Fibroblast of lung (primary cell): ENCODE measurements around the gene FAM83E. TPM values are rescaled to one million over a fixed set of nuclear protein-coding genes. Genes with fewer than 3 reads are reported as not detected.

Experiments used
- DNase-seq, 2 donors: peaks; one replicate each; pipeline versions ENCODE4 v3.0.0 to v3.0.0-alpha.2; 2010; ENCODE audit warnings: low read depth in 2 of 2
- H2AFZ ChIP-seq: 2 replicates; pipeline ENCODE4 v1.5.1; 2012; ENCODE audit warnings: low read length, control low read depth, inconsistent platforms
- H3K27ac ChIP-seq: 2 replicates; pipeline ENCODE4 v1.5.1; 2011; ENCODE audit warnings: low read length, control low read depth; ENCODE audit not compliant: insufficient read depth
- H3K27me3 ChIP-seq: 2 replicates; pipeline ENCODE4 v1.5.1; 2011; ENCODE audit warnings: mild to moderate bottlenecking, low read length; ENCODE audit not compliant: control insufficient read depth, insufficient read depth
- H3K36me3 ChIP-seq: 2 replicates; pipeline ENCODE4 v1.5.1; 2011; ENCODE audit warnings: low read length; ENCODE audit not compliant: control insufficient read depth, insufficient read depth
- H3K4me1 ChIP-seq: 2 replicates; pipeline ENCODE4 v1.5.1; 2011; ENCODE audit warnings: low read length; ENCODE audit not compliant: control insufficient read depth, insufficient read depth; ENCODE audit errors: extremely low read depth
- H3K4me2 ChIP-seq: 2 replicates; pipeline ENCODE4 v1.5.1; 2011; ENCODE audit warnings: low read length, control low read depth; ENCODE audit not compliant: insufficient read depth; ENCODE audit errors: extremely low read depth
- H3K4me3 ChIP-seq, 4 experiments: fragments of 200-600 bp in 1 of 4; sonication (generic) in 1 of 4; replicated peaks in 1 of 4; 2 replicates each; pipeline ENCODE4 v1.5.1; 2011 to 2016; ENCODE audit warnings: low read length in 4 of 4, low read depth in 3 of 4, mild to moderate bottlenecking in 3 of 4, control low read depth in 2 of 4, inconsistent platforms in 1 of 4, mixed read lengths in 1 of 4; ENCODE audit not compliant: insufficient read depth in 1 of 4; ENCODE audit errors: control extremely low read depth in 1 of 4
- H3K79me2 ChIP-seq: 2 replicates; pipeline ENCODE4 v1.5.1; 2012; ENCODE audit warnings: mild to moderate bottlenecking, low read length, inconsistent platforms; ENCODE audit not compliant: control insufficient read depth, insufficient read depth
- H3K9ac ChIP-seq: 2 replicates; pipeline ENCODE4 v1.5.1; 2011; ENCODE audit warnings: mild to moderate bottlenecking, low read length, control low read depth; ENCODE audit not compliant: insufficient read depth
- H3K9me3 ChIP-seq: 2 replicates; pipeline ENCODE4 v1.5.1; 2012; ENCODE audit warnings: low read depth, low read length; ENCODE audit not compliant: control insufficient read depth, insufficient read depth
- H4K20me1 ChIP-seq: 2 replicates; pipeline ENCODE4 v1.5.1; 2011; ENCODE audit warnings: low read length; ENCODE audit not compliant: control insufficient read depth, insufficient read depth; ENCODE audit errors: extremely low read depth
- CTCF ChIP-seq, 2 donors: IDR thresholded peaks in 1 of 2; conservative IDR thresholded peaks in 1 of 2; 1 replicate in 1 of 2; 2 replicates in 1 of 2; pipeline ENCODE4 v1.5.1; 2011 to 2012; ENCODE audit warnings: low read length in 2 of 2, control low read depth in 1 of 2, inconsistent platforms in 1 of 2, low read depth in 1 of 2, mild to moderate bottlenecking in 1 of 2
- EZH2 ChIP-seq: IDR thresholded peaks from 2 replicates; pipeline ENCODE4 v1.5.1; 2012; ENCODE audit warnings: low read length, control low read depth, mild to moderate bottlenecking; ENCODE audit errors: missing control alignments
- polyA plus RNA-seq, 2 donors: library from polyadenylated mRNA; depleted of rRNA in 1 of 2; stranded (reverse) in 1 of 2; unstranded in 1 of 2; fragments of >200 nt; gene quantifications; 2 replicates each; pipeline ENCODE4 v1.2.1, GENCODE V29; 2011 to 2012; ENCODE audit warnings: missing spikeins in 1 of 2
- total RNA-seq: library from RNA; depleted of rRNA; stranded (reverse); fragments of >200 nt; gene quantifications from 2 replicates; pipeline ENCODE4 v1.2.1, GENCODE V29; 2014

Gene FAM83E
- total and polyA plus RNA-seq, 2 donors (not counting 1 experiment from before 2014, with no cell fraction given), result 0.50 TPM; not detected in 1

GRCh38 chr19:48607359-48607755 is 7.5 kb downstream of the FAM83E start:
- Histone ChIP-seq H3K27me3 (no peaks in the 10 kb centered on the region), H3K79me2 (no peaks in the 10 kb centered on the region), H3K36me3 (no peaks in the 10 kb centered on the region), H3K4me3 (no peak overlapping the region), H3K27ac (no peak overlapping the region), H3K4me2 (no peak overlapping the region), H2AFZ (no peak overlapping the region), H4K20me1 (no peaks in the 10 kb centered on the region), H3K9me3 (no peaks in the 10 kb centered on the region), H3K9ac (no peak overlapping the region), H3K4me1 (no peaks in the 10 kb centered on the region)
- TF ChIP-seq CTCF (conservative IDR thresholded peaks at IDR 0.05 in 1 of 2, IDR thresholded peaks at IDR 0.05 in 1 of 2; ENCODE audit: low read depth in 1 of 2, low read length in 2 of 2) (no peak), EZH2 (no peak)
- DNase-seq, result no peak

GRCh38 chr19:48606463-48607358 is 8.2 kb downstream of the FAM83E start, which contains the start of gene SPACA4:
Gene SPACA4 (plus strand): TSS chr19:48606742. CDS start chr19:48606979, 237 bp downstream.
- H3K79me2 ChIP-seq, result no peaks in the 10 kb centered on the region
- no peaks in the 10 kb centered on the region for H3K4me1 ChIP-seq
- no peaks in the 10 kb centered on the region for H3K36me3 ChIP-seq
- DNase-seq, result no peak
- TF ChIP-seq CTCF (conservative IDR thresholded peaks at IDR 0.05 in 1 of 2, IDR thresholded peaks at IDR 0.05 in 1 of 2; ENCODE audit: low read depth in 1 of 2, low read length in 2 of 2), result no peak
- TF ChIP-seq EZH2, result no peak
- H3K27ac ChIP-seq, result no peak within 1 kb of the TSS
- H3K27me3 ChIP-seq, result no peaks in the 10 kb centered on the region
- H2AFZ ChIP-seq, result no peak within 1 kb of the TSS
- no peaks in the 10 kb centered on the region for H4K20me1 ChIP-seq
- no peaks in the 10 kb centered on the region for H3K9me3 ChIP-seq
- no peak within 1 kb of the TSS for H3K9ac ChIP-seq
- no peak within 1 kb of the TSS for H3K4me2 ChIP-seq
- H3K4me3 ChIP-seq, result no peak within 1 kb of the TSS

GRCh38 chr19:48603850-48604249 is 11.0 kb downstream of the FAM83E start:
- Histone ChIP-seq H3K79me2 (no peaks in the 10 kb centered on the region), H3K9ac (no peak overlapping the region), H3K27me3 (no peaks in the 10 kb centered on the region), H3K4me1 (no peaks in the 10 kb centered on the region), H2AFZ (no peak overlapping the region), H3K4me2 (no peak overlapping the region), H3K36me3 (no peaks in the 10 kb centered on the region), H3K4me3 (no peak overlapping the region), H3K27ac (no peak overlapping the region), H3K9me3 (no peaks in the 10 kb centered on the region), H4K20me1 (no peaks in the 10 kb centered on the region)
- DNase-seq, result no peak
- TF ChIP-seq CTCF (conservative IDR thresholded peaks at IDR 0.05 in 1 of 2, IDR thresholded peaks at IDR 0.05 in 1 of 2; ENCODE audit: low read depth in 1 of 2, low read length in 2 of 2), result no peak
- TF ChIP-seq EZH2, result no peak
